ENCODE data around the gene CEP78.

Gene CEP78

GRCh38 chr9:78286946-78287388 lies 51.1 kb downstream of the CEP78 start:
- DNase-seq (ENCODE audit: low read depth), result no peak

GRCh38 chr9:78288214-78288892 lies 52.5 kb downstream of the CEP78 start:
- DNase-seq (ENCODE audit: low read depth), result no peak

DNA sequence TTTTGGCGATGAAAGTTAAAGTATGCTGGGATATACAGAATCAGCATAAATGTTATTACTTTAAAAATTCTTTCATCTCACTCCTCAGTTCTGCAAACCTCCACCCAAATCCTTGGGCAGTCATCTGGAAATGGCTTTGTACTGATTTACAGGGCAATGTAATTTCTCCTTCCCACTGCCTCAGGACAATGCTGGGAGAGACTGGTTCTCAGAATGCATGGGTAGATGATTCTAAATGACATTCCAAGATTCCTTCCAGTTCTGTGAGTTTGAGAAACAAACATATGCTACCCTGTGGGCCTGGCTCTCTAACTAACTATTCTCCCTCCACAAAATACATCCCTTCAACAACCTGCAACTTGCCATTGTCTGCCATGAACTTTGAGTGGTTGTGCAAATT lies 53.6 kb downstream of the CEP78 start:
- no peak for DNase-seq (ENCODE audit: low read depth)

DNA sequence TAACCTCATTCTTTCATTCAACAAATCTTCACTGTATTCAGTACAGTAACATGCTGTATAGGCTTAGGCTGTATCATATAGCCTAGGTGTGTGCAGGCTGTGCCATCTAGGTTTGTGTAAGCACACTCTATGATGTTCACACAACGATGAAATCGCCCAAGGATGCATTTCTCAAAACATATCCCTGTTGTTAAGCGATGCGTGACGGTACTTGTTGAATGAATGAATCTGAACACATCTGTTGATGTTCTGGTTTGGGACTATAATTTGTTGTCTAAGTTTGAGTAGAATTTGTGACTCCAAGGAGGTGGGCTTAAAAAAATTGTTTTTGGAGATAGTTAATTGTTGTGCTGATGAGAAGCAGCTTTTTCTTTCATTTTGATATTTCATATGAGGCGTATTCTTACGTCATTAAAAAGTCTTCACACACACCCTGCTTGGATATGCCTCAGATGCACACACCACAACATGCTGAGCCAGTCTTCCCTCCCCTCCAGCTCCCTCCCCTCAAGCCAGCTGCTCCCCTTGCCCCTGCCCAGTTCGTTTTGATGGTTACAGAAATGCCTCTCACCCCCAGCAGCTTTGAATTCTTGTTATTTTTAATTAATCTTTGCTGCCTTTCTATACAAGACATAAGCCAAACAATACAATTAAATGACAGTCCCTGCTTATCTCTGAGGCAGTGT lies 55.5 kb downstream of the CEP78 start:
- DNase-seq (ENCODE audit: low read depth), result no peak

DNA sequence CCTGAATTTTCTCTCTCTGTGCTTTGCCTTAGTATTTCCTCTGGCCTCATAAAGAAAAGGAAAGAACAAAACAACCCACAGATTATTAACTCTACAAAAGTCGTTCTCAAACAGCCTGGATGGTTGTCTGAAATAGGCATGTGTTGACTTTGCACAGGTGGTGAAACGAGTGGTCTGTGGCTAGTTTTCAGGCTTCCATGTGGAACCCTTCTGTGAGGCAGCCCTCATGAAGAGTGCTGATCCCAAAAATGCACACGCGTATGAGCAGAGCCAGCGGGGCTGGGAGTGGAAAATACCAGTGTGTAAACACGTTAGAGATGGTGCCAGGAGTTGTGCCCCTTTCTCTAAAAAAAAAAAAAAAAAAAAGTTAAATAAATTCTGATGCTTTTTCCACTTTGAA lies 56.2 kb downstream of the CEP78 start:
- DNase-seq (ENCODE audit: low read depth), result no peak

DNA sequence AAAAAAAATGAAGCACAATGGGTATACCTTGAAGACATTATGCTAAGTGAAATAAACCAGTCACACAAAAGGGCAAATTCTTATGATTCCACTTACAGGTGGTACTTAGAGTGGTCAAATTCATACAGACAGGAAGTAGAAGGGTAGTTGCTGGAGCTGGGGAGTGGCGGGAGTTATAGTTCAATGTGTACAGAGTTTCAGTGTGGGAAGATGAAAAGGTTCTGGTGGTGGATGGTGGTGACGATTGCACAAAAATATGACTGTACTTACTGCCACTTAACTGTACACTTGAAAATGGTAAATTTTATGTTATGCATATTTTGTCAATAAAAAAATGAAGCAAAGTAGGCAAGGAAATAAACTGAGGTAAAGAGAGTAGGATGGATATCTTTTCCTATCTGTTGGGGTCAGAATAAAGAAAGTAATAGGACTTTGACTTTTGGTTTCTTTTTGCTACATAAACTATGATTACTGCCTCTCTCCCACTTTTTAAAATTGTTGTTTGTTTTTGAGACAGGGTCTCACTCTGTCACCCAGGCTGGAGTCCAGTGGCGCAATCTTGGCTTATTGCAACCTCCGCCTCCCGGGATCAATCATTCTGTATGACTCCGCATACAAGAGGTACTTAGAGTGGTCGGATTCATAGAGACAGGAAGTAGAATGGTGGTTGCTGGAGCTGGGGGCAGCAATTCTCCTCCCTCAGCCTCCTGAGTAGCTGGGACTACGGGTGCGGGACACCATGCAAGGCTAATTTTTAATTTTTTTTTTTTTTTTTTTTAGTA lies 57.0 kb downstream of the CEP78 start:
- DNase-seq (ENCODE audit: low read depth), result no peak

GRCh38 chr9:78294290-78295176 lies 58.7 kb downstream of the CEP78 start:
- DNase-seq (ENCODE audit: low read depth), result no peak

GRCh38 chr9:78295177-78295575 lies 59.3 kb downstream of the CEP78 start:
- no peak for DNase-seq (ENCODE audit: low read depth)

GRCh38 chr9:78295731-78296130 lies 59.9 kb downstream of the CEP78 start:
- DNase-seq (ENCODE audit: low read depth), result no peak

DNA sequence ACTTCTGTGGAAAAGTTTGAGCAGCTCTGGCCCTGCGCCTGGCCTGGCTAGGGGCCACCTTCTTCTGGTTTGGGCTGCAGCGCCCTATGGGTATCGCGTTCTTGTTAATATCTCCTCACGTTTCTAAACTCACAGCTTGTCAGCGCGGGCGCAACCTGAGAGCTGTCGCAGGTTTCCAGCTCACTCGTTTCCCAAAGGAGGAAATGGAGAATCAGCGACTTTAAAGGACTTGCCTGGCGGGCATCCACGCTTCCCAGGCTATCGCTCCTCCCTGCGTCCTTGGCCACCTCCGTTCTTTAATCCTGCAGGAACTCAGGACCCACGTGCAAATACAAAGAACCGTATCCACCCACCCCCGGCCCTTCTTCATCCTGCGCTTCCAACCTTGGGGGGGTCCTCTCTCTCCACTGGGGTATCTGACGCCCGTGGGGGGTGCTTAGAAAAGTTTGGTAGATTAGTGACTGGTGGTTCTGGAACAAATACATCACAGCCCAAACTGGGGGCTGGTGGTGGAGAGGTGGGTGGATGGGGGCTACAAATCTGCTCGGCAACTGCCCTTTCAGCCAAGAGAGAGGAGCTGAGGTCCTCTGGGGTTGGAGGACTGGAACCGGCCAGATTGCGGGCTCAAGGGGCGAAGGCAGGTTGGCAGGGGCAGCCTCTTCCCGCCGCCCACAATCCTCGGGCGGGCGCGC lies 60.5 kb downstream of the CEP78 start:
- DNase-seq (ENCODE audit: low read depth), result no peak

- DNase-seq (ENCODE audit: low read depth), result peak; percentile 85
Measured at GRCh38 chr9:78296893-78297671, 61.2 kb downstream of the CEP78 start, which contains the start of gene PSAT1. Gene PSAT1, plus strand, starts transcription at chr9:78297125. Its CDS starts 86 bp downstream, at chr9:78297211.

DNA sequence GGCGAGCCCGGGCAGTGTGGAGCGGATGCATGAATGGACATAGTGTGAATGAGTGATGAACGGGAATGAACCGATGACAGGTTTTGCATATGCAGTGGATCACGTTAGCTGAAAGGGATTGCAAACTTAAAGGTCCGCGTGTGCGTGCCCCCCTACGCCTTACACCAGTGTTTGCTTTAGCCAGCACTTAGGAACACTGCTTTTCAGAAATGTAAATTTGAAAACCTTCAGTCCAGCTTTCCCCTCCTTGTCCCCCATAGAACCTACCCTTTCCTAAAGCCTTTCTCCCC lies 61.7 kb downstream of the CEP78 start:
- no peak for DNase-seq (ENCODE audit: low read depth)

GRCh38 chr9:78298046-78298765 lies 62.3 kb downstream of the CEP78 start:
- no peak for DNase-seq (ENCODE audit: low read depth)

- no peak for DNase-seq (ENCODE audit: low read depth)
Measured at GRCh38 chr9:78300209-78300608, 64.3 kb downstream of the CEP78 start.

DNA sequence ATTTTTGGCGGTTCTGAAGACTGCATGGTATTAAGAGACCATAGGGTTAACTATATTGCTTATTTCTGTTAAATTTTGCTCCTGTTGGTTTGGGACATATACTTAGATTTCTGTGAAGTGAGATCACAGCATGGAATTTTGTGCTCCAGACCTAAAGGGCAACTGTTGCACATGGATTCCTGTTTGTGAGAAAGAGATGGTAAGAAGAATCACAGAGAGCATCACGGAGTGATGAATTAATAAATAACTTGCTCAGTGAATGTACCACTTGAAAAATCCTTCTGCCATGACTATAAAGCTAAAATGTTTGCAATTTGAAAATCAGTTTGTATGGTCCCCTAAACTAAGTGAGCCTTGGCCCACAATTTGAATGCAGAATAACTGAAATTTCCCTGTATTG lies 65.6 kb downstream of the CEP78 start:
- no peak for DNase-seq (ENCODE audit: low read depth)

GRCh38 chr9:78303377-78304062 lies 67.6 kb downstream of the CEP78 start:
- DNase-seq (ENCODE audit: low read depth), result no peak

DNA sequence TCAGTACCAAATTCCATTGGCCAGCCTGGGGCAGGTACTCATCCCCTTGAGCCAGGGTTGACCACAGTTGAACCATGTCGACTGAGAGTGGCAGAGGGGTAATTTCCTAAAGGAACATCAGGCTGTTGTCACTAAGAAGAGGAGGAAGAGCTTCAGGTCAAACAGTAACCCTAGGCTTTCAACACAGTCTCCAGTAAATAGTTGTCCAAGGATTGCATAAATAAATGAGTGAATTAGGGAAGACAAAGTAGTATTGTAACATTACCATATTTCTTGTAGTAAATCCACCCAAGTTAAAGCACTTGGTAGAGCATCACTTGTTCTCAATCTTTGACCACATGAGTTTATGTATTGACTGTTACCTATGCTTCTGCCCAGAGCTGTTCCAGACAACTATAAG lies 68.5 kb downstream of the CEP78 start:
- DNase-seq (ENCODE audit: low read depth), result no peak

GRCh38 chr9:78306222-78307076 lies 70.6 kb downstream of the CEP78 start:
- DNase-seq (ENCODE audit: low read depth), result no peak

Measured in activated T-helper 9 cell treated with anti-CD3 and anti-CD28 coated beads, Interleukin-2, amount 50 U/mL, for 16 hours (primary cell).